ENCODE data around the gene NUDT14.

- TF ChIP-seq CTCF (IDR thresholded peaks at IDR 0.05) (no peak), EP300 (IDR thresholded peaks at IDR 0.05) (no peak), POLR2A (IDR thresholded peaks at IDR 0.05) (no peak)
Observed at GRCh38 chr14:105187116-105187515, 6.0 kb upstream of the NUDT14 start.

All from tibial nerve (tissue), 4 donors.